HG02759 (cell line): ENCODE data around the gene CACYBP.
A peak's percentile ranks its signal among the peaks of the same experiment; 100 is the strongest.

ENCODE experiments used
- ATAC-seq: cut with Tn5 transposase; IDR thresholded peaks from one replicate; pipeline ENCODE4 v1.9.1; 2021; ENCODE audit warnings: mild to moderate bottlenecking, moderate library complexity; ENCODE audit not compliant: unreplicated experiment

CACYBP gene

DNA sequence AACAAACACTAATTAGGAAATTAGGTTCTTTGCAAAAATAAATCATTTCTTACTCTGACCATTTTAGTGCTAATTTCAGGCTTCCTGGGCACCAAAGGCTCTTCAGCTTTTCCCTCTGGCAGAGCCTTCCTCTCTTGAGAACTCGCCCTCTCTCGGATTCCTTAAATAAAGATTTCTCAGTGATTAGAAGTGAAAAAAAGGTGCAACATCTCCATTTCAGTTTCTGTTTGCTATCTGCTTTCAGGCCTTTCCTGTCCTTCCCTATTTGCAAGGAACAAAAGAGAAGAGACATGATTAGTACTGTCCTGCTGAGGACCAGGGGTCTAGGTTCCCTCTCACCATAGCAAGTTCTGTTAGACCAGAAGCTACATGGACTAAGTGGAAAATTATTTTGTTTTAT lies 27.8 kb upstream of the CACYBP start:
- no peak for ATAC-seq

GRCh38 chr1:174974711-174975119 lies 25.0 kb upstream of the CACYBP start:
- ATAC-seq = no peak

DNA sequence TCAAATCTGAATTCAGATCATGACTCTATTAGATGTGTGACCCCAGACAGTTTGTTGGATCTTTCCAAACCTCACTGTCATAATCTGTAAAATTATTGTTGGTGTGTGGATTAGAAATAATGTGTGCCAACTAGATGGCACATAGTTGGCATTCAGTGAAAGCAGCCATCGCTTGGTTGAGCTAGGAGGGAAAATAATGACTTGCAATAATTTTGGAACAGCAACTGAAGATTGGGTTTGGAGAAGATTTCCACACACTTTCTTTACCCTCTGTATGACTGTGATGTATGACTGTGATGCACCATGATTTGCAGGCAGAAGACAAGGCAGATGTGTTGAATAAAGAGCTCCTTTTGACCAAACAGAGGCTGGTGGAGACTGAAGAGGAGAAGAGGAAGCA lies 24.0 kb upstream of the CACYBP start:
- ATAC-seq = no peak

- no peak for ATAC-seq
Measured at GRCh38 chr1:174976436-174977108, 23.2 kb upstream of the CACYBP start.

DNA sequence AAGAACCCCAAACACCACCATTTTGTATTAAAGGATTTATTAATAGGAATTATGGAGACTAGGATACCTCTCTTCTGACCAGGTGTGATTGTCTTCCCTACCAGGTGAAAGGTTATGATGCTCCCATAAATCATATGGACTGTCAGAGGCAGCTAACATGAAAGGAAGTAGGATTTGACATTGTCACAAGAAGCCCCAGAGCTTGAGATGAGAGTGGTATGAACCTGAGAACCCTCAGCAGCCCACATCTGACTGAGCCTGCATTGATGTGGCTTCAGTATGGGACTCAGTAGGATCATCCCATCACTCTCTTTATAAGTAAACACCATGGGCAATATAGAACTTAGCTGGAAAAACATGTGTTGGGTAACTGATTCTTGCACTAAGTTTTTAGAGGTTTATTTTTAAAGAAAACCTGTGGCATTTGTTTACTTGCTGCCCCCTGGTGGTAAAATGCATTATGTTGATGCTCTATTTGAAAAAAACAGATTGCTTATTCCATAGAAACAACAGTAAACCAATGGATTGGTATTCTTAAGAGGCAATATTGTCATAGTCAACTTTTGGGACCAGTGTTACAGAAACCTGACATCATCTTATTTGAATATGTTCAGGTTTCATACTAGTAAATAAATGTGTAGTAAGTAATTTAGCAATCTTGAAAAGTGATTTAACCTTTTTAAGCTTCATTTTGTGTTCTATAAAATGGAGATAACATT lies 16.6 kb upstream of the CACYBP start:
- no peak for ATAC-seq

- ATAC-seq = no peak
Measured at GRCh38 chr1:174984952-174985351, 14.8 kb upstream of the CACYBP start.

DNA sequence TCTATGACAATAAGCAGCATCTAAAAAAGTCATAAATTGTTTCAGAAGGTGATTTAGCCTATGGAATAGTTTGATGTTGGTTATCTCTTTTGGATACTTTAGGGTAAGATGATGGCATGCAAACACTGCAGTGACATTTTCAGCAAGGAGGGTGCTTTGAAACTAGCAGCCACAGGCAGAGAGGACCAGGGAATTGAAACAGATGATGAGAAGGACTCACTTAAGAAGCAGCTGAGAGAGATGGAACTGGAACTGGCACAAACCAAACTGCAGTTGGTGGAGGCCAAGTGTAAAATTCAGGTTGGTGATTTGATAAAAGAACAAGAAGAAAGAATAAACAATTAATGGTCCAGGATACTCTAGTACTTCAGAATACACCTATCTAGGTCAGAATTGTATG lies 11.2 kb upstream of the CACYBP start:
- ATAC-seq = no peak

DNA sequence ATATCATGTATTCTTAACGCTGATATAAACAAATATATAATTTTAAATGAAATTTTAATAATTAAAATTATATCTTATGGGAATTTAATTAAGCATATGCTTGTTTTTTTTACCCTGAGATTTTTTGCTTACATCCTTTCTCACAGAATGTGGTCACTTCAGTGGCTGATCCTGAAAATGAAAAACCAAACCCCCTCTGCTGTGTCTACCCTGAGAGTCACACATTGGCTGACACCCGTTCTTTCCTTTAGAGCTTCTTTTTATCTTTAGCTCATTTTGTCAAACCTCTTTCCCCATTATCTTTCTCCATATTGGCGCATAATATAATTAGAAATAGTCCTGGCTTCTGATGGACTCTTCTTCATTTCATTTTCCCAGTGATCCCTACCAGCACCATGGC lies 10.8 kb upstream of the CACYBP start:
- ATAC-seq = no peak

- no peak for ATAC-seq
Measured at GRCh38 chr1:174989536-174990220, 10.1 kb upstream of the CACYBP start.

DNA sequence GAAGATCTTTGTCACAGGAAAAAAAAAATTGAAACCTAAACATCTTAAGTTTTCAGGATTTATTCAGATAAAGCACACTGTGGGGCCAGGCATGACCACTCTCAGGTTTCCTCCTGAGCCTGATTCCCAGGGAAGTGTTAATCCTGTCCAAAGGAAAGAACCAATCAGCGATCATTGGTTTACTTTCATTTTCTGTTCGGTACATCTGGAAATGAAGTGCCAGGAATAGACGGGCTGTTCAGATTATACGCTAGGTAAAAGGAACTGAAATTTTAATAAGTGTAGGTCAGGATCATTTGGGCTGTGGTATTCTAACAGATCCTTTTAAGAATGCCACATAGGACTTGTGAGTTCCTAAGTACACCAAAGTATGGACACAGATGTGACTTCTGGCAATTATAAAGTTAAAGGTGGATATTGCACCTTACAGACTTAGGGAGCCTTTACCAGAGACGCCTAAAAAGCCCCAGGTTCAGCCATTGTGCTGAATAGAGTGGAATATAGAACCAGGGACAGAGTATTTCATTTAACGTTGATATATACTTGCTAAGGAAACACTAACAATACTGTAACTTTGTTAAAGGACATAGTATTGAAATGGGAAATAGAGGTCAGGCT lies 9.3 kb upstream of the CACYBP start:
- no peak for ATAC-seq

- ATAC-seq = no peak
Measured at GRCh38 chr1:174991473-174991872, 8.3 kb upstream of the CACYBP start.

DNA sequence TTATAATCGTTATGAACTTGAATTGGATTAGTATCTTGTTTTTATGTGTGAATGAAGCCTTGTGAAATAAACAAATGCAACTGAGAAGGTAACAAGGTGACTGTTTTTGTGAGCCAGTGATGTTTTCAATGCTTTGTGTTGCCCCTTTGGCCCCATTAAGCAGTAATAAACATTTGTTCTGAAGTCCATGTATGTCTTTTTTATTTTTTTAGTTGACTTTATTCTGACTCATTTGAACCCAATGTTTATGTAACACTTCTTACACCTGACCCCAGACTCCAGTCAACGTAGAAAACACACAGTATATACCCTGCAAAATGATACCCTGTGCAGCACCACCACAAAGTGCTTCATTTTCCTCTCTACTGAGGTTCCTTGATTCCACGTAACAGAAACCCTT lies 4.6 kb upstream of the CACYBP start:
- no peak for ATAC-seq

- no peak for ATAC-seq
Measured at GRCh38 chr1:174995916-174996315, 3.8 kb upstream of the CACYBP start.

DNA sequence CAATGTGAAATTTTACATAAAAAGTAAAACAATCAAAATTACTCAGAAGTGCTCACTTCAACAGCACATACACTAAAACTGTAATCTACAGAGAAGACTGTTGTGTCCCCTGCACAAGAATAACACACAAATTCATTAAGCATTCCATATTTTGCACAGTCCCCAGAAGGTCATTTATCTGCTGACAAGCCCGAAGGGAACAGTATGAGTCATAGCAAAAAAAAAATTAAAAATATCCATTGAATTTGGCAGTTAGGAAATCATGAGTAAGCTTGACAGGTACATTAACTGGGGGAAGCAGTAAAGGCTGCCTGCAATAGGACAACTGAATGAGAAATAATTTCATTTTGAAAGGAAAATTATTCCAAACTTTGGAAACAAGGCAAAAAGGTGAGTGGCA lies 3.3 kb upstream of the CACYBP start:
- ATAC-seq = no peak

- no peak for ATAC-seq
Measured at GRCh38 chr1:174997041-174997440, 2.7 kb upstream of the CACYBP start.

GRCh38 chr1:174998569-174999215 lies 1.1 kb upstream of the CACYBP start:
- ATAC-seq = peak; percentile 0

DNA sequence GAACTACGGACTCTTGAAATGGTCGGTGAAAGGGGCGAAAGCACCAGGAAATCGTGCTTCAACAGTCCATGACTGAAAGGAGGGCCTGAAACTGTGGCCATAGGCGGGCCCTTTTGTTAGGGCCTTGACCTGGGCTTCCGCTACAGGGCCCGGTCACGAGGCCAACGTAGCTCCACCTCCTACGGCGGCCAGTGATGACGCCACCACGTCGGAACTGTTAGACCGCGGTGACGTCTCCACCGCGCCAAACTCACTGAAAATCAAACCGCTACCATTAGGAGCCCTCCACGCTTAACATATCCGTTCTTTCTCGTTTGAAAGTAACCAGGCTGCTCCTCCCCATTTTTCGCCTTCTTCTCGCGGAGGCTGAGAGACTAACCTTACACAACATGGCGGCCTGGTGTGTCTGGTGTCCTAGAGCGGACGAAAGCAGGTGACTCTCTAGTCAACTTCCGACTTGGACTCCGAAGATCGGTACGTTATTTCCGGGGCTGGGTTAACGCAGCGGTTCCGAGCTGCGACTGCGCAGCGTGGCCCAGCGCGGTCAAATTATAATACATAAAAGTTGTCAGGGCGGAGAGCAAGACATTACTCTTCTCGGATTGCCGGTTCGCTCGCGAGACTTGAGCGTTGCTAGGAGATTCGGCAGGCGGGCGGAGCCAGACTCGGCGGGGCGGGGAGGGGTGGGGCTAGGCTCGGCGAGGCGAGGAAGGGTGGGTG lies 371 bp upstream of the CACYBP start:
- peak; percentile 85 for ATAC-seq

GRCh38 chr1:175000697-175001187 lies 995 bp downstream of the CACYBP start:
- ATAC-seq = no peak

GRCh38 chr1:175002910-175003517 lies 3.3 kb downstream of the CACYBP start:
- ATAC-seq = no peak

DNA sequence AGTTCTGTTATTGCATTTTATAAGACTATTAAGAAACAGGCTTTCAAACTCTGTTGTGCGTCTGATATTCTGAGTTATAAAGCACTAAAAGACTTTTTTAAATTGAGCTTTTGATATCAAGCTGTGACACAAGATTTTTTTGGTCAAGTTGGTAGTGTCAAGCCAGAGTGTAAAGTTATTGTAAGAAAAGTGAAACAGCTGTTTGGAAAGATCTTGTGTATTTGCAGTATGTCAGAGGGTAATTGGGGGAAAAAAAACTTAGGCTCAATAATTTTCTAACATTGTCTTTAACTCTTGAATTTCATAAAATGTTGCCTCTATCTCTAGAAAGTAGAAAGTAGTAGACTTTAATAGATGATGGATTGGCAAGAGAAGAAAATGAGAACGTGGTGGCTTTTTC lies 3.8 kb downstream of the CACYBP start:
- no peak for ATAC-seq
